Measurements from ENCODE around the gene GLIS2.
"Not testable (repeated sequence)": the region's sequence is repeated elsewhere in the genome, so short reads cannot be mapped to it uniquely, and the experiment has no call there.

GLIS2 gene

DNA sequence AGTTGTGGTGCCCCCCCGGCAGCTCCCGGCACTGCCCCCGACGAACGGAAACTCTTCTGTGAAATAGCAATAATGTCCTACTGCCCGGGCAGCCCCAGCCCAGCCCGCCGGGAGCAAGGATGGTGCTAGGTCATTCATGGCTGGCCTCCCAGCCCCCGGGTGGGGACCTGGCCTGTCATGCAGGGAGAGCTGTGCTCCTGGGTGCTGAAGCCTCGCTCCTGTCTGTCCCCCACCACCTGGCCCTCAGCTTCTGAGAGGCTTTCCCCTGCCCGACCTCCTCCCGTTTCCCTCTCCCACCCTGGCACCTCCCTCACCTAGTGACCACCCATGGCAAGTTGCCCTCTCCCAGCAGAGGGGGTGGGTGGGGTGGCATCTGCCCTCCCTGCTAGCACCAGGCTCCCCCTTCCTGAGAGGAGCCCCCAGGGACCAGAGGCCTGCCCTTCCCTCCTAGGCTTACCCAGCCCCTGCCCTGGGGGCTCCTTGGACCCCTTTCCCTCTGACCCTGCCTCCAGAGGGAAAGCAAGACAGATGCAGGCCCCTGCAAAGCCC lies 21.7 kb downstream of the GLIS2 start:
- DNase-seq = no peak

DNA sequence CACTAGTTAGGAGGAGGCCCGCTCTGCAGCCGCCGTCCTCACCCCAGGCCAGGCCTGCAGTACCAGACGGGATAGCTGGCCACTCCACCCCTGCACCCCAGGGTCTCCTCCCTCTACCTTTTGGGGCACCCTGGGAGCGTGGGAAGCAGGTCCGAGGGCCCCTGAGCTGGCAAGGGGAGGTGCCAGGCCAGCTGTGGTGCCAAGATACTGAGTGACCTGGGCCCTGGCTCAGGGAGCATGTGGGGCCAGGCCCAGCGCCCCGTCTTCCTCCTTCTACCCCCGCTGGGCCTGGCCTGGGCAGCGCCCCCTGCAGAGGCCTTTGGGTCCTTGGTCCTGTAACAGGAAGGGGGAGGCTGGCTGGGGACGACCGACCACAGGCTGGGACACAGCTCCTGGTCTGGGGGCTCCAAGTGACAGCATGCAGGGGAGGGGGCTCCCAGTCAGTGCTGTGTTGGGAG lies 22.3 kb downstream of the GLIS2 start:
- no peak for DNase-seq

DNA sequence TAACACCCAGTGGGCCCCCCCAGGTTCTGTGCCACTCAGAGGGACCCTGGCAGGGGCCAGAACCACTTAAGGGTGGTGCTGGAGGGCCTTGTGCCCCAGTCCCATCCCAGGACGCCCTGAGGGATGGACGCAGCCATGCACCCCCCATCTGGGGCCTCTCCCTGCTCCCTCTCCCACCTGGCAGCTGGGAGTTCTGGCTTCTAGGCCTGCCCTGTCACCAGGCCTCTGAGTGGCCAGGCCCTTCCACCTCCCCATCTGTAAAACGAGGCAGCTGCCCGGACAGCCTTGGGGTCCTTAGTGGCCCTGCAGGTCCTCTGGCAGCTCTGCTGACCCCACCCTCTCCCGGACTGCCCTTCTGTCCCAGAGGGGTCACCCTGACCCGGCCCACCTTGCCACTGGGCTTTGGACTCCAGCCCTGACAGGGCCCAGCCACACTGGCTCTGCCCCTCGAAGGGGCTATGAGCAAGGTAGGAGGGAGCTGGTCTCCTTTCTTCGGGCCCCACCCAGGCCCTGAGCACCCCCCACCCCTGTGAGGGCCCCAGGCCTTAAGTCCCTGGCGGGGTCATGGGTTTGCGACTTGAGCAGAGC lies 22.9 kb downstream of the GLIS2 start:
- DNase-seq = no peak

DNA sequence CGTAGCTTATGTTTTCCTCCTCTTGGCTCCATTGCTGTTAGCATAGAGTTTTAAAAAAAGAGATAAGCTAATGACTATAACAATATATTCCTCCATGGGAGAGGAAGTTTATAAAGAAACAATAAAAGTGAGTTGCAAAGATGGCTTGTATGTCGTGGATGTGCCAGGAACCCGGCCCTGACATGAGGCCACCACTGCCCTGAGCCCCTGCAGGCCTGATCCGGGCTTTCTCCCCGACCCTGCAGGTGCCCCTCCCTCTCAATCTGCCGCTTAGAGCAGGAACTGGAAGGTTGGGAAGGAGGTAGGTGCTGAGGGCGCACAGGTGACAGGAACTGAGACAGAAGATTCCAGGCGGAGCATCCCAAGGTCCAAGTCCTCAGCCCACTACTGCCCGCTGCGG lies 23.6 kb downstream of the GLIS2 start:
- no peak for DNase-seq

DNA sequence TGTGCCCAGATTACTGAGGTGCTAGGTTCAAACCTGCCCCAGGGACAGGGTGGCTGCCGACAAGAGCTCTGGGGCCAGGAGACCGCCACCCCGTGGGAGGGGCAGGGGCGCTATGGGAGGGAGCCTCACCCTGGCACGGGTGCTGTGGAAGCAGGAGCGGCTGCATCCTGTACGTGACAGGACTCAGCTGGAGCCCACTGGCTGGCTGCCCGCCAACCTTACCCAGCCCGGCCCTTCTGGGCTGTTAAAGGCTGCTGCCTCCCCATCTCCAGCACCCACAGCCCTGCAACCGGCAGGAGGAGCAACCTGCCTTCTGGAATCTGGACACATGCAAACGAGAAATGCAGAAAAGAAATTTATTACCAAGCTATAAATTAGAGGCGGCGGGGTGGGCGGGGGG lies 24.0 kb downstream of the GLIS2 start:
- DNase-seq = peak; percentile 36

DNA sequence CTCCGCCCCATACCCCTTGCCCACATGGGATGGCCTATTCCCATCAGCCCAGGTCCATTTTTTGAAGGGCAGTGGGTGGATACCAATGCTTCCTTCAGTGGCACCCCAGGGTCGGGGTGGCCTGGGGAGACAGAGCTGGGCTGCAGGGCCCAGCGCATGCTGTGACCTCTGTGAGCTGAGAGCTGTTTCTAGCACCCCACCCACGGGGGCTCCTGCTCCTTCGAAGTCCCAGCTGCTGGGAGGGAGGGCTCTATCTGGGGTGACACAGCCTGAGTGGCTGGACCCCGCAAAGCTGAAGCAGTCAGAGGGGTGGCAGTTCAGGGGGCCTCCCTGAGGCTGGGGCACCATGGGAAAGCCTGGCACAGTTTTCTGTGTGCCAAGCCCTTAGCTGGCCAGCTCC lies 24.6 kb downstream of the GLIS2 start:
- DNase-seq = no peak

DNA sequence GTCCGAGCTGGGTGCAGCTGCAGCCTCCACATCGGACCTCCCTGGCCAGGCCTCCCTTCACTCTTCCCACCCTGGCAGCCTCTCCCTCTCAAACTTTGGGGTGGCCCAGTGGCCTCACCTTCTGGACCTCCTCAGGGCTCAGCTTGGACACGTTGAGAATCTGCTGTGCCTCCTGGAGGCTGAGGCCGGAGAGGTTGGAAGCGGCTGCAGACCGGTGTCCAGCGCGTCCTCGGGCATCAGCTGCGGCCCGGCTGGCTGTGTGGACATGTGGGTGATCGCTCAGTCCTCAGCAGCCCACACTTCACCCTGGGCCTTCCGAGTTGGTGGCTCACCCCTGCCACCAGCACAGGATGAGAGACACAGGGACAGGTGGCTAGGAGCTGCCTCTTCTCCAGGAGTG lies 25.4 kb downstream of the GLIS2 start:
- DNase-seq = no peak

DNA sequence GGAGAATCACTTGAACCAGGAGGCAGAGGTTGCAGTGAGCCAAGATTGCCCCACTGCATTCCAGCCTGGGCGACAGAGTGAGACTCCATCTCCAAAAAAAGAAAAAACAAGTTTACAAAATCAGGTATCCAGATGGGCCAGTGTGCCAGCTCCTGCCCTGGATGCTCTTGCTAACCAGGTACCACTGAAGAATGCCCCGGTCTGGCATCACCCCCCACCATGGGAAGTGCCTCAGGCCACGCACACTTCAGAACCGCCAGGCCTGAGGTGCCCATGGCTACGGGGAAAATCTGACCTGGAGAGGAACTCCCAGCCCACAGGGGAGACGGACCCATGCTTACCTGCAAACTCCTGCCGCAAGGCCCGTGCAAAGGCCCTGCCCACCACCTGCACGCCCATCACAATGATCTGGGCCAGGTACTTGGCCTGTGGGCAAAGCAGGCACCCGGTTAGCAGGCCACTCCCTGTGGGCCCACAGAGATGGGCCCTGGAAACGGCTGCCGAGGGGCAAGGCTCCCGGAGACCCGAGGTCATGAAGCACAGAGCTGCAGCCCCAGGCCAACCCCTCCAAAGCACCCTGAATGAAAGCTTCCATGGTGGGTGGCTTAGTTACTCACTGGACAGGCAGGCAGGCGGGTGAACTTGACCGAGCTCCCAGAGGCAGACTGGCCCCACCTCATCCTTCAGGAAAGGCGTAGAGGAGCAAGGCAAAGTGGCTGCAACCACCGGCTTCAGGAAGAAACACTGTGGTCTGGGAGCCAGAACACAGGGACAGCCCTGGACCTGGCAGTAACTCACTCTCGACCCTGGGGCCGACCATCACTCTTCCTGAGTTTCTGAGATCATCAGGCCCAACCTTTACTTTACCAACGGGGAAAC lies 27.2 kb downstream of the GLIS2 start:
- DNase-seq = no peak

DNA sequence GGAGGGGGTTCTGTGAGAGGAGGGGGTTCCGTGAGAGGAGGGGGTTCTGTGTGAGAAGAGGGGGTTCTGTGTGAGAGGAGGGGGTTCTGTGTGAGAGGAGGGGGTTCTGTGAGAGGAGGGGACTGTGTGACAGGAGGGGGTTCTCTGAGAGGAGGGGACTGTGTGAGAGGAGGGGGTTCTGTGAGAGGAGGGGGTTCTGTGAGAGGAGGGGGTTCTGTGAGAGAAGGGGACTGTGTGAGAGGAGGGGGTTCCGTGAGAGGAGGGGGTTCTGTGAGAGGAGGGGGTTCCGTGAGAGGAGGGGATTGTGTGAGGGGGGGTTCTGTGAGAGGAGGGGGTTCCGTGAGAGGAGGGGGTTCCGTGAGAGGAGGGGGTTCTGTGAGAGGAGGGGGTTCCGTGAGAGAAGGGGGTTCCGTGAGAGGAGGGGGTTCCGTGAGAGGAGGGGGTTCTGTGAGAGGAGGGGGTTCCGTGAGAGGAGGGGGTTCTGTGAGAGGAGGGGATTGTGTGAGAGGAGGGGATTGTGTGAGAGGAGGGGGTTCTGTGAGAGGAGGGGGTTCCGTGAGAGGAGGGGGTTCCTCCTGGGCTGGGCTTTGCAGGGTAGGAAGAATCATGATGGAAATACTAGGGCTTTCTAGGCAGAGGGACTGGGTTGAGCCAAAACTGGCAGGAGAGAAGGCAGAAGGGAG lies 28.6 kb downstream of the GLIS2 start:
- DNase-seq = not testable (repeated sequence)

DNA sequence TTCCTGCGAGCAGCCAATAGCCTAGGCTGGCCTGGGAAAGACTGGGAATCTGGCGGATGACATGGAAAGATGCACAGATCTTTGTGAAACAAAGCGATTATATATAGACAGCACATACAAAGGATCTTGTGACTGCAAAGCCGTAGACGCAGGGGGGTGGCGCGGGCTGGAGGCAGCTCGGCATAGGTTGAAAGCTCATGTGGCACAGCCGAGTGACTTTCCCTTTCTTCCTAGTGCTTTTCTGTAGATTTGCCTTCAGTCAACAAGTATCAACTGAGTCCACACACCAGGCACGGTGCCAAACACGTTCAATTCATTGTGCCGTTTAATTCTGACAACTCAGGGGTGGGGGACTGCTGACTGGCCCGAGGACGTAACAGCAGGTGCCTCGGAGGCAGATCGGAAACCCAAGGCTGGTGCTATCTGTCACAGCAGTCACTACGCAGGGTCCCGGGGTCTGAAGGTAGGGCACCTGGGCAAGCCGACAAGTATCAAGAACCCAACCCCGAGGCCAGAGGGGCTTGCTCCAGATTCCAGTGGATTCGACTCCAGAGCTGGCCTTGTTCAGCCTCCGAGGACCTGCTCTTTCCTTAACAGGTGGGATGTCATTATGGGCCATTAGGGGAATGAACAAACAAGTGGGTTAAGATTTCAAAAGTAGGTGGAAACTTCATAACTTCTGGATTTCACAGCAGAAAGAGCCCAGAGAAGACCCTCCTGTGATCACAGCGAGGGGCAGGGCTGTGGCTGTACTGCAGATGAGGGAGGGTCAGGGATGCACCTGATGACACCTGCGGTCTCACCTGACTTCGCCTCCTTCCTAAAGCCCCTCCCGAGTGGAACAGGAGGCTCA lies 29.3 kb downstream of the GLIS2 start:
- DNase-seq = no peak

DNA sequence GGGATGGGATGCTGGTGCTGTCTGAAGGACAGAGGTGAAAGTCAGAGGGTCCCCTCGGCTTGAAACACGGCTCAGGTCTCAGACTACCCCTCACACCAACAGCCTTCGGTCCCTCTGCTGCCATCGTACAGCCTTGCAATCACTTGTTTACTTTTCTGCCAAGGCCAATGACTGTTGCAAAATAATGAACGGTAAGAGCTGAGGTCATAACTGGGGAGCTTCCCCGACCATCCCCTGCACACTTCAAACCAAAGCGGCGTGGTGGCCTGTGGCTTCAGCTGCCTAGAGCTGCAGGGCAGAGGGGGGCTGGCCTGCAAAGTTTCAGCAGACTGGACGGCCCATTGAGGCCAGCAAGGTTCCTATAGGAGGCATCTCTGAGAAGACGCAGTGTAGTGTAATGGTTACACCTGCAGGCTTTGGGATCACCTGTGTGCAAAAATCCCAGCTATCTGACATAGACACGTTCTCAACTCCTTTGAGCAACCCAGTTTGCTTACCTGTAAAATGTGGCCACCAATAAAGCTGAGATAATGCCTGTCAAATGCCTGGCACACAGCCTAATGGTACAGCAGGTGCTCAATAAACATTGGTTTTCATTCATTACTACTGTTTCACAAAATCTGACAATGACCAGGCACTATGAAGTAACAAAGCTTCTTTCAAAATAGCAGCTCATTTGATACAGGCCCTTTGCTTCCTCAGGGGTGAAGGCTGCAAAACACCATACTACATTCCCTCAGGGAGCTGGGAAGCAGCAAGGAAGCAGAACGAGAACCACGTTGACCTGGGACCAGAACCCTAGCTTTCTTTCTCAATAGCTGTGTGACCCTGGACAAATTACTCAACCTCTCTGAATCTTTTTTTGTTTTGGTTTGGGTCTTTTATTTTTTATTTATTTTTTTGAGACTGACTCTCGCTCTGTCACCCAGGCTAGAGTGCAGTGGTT lies 30.2 kb downstream of the GLIS2 start:
- DNase-seq = no peak

DNA sequence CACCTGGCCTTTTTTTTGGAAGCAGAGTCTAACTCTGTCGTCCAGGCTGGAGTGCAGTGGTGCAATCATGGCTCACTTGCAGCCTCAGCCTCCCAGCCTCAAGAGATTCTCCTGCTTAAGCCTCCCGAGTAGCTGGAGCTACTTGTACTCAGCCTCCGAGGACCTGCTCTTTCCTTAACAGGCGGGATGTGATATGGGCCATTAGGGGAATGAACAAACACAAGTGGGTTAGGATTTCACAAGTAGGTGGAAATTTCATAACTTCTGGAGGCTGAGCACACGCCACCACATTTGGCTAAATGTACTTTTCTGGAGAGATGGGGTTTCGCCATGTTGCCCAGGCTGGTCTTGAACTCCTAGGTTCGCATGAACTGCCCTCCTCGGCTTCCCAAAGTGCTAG lies 31.1 kb downstream of the GLIS2 start:
- no peak for DNase-seq

DNA sequence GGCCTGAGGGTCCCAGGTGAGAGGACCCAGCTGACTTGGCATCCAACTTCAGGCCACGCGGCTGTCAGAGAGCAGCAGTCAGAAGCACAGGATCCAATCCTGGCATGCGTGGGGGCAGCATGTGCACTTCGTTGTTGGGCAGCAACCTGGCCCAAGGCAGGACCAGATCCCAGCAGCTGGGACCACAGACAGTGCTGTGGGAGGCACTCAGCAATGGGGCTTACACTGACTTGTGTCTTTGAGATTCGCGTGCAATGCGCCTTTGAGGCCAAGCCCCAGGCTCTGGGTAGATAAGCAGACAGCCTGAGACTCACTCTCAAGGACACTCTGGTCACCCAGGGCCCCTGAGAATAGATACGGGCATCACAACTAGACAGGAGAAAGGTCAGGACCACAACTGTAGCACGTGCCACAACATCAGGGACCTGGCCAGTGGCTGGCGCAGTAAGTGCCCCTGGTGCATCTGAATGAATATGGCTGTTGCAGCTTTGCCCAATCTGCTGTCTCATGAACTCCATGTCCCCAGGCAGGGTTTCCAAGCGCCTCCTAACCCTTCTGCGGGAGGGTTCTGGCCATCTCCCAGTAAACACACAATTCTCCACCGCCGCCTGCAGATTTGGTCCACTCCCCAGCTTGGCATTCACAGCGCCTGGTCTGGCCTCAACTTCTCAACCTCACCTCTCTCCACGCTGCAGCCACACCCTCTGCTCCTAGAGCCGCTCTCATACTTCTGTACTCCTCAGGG lies 32.1 kb downstream of the GLIS2 start:
- no peak for DNase-seq

DNA sequence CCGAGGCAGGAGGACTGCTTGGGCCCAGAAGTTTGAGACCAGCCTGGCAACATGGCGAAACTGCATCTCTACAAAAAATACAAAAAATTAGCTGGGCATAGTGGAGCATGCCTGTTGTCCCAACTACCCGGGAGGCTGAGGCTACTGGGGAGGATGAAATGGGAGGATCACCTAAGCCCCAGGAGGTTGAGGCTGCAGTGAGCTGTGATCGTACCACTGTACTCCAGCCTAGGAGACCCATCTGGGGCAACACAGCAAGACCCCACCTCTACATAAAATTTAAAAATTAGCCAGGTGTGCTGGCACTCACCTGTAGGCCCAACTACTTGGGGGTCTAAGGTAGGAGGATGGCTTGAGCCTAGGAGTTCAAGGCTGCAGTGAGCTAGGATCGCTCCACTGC lies 33.5 kb downstream of the GLIS2 start:
- DNase-seq = no peak

DNA sequence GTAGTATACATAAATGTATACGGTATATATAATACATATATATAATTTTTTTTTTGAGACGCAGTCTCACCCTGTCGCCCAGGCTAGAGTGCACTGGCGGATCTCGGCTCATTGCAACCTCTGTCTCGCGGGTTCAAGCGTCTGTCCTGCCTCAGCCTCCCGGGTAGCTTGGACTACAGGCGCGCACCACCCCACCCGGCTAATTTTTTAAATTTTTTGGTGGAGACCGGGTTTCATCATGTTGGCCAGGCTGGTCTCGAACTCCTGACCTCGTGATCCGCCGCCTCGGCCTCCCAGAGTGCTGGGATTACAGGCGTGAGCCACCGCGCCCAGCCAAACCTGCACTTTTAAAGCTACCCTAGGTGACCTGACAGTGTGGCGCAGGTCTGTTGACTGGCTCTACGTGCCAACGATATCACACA lies 34.5 kb downstream of the GLIS2 start:
- no peak for DNase-seq

DNA sequence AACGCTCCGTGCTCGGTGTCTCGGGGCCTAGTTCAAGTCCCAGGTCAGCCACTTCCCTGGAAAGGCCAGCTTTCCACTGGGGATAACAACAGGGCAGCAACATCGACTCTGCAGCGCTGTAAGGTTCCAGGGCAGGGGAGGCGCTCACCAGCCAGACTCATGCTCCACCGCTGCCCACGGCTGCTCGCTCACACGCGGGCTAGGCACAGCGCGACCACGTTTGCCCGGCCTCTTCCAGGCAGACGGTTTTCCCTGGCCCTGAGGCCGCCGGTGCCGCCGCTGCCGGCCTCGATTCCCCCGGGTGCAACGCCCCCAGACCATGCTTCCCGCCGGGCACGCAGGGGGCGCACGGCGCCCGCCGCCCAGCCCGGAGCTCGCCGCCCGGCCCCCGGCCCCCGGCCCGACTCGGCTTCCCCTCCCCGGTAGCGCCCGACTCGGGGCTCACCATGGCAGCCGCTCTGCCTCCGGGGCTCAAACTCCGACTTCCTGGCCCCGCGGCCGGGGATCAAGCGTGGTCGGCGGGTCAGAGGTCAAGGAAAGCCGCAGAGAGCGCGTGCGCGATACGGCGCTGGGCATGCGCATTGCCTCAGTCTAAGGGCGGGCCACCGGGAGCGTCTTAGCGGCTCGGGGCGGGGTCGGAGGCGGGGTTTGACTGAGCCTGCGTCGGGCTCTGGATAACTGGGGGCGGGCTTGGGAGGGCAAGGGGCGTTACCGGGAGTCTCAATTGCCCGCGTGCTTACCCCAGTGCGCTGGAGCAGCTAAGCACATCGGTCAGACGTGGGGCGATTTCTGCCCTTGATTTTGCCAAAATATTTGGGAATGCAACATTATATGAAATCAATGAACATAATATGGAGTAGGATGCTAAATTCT lies 35.2 kb downstream of the GLIS2 start, which contains the start of gene PAM16:
PAM16 (minus strand) TSS at position 535 of the 873 bp plus-strand sequence; CDS start at position 448, 87 bp downstream.
- DNase-seq = peak; percentile 91

DNA sequence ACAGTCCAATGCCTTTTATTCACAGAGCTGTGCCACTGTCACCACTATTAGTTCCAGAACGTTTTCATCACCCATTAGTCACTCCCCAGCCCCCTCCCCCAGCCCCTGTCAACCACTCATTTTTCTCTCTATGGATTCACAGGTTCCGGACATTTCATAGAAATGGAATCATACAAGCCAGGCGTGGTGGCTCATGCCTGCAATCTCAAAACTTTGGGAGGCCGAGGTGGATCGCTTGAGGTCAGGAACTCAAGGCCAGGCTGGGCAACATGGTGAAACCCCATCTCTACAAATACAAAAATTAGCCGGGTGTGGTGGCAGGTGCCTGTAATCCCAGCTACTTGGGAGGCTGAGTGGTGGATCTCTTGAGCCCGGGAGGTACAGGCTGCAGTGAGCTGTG lies 36.0 kb downstream of the GLIS2 start:
- DNase-seq = peak; percentile 70

DNA sequence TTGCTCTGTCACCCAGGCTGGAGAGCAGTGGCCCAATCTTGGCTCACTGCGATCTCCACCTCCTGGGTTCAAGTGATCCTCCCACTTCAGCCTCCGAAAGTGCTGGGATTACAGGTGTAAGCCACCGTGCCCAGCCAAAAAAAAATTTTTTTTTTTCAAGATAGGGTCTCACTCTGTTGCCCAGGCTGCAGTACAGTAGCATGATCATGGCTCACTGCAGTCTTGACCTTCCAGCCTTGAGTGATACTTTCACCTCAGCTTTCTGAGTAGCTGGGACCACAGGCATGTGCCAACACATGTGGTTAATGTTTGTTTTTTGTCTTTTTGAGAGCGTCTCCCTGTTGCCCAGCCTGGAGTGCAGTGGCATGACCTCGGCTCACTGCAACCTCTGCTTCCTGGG lies 37.0 kb downstream of the GLIS2 start:
- DNase-seq = no peak

DNA sequence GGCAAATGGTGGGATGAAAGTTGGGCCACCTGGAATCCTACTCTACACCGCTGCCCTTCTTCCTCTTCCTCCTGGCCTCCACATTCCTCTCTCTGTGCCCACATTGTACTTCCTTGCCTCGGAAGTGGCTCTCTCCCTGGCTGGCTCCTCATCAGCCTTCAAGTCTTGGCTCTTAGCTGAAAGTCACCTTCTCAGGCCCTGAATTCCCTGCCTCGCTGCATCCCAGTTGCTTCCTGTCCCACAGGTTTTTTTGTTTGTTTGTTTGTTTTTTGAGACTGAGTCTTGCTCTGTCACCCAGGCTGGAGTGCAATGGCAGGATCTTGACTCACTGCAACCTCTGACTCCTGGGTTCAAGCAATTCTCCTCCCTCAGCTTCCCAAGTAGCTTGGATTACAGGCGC lies 37.8 kb downstream of the GLIS2 start:
- no peak for DNase-seq

All from fibroblast of skin of right quadriceps (primary cell).